Fibroblast of villous mesenchyme (primary cell): ENCODE results near the gene NTM. TPM values are rescaled to one million over a fixed set of nuclear protein-coding genes. Genes with fewer than 3 reads are reported as not detected.

Source experiments
- DNase-seq: peaks from one replicate; pipeline ENCODE4 v3.0.0-alpha.2; 2010; ENCODE audit warnings: low read depth
- H3K4me3 ChIP-seq: 2 replicates; pipeline ENCODE4 v1.5.1; 2011; ENCODE audit warnings: low read depth, mild to moderate bottlenecking, low read length
- total RNA-seq: library from RNA; depleted of rRNA; stranded (reverse); fragments of >200 nt; gene quantifications from 2 replicates; pipeline ENCODE4 v1.2.3, GENCODE V29; 2012
- TF ChIP-seq, protein P1 (sequence below): IDR thresholded peaks from 2 replicates; pipeline ENCODE4 v1.5.1; 2012; ENCODE audit warnings: low read depth, mild to moderate bottlenecking, low read length; ENCODE audit not compliant: insufficient read depth

NTM gene
- total RNA-seq, 1 donor, result 7.3 TPM

DNA sequence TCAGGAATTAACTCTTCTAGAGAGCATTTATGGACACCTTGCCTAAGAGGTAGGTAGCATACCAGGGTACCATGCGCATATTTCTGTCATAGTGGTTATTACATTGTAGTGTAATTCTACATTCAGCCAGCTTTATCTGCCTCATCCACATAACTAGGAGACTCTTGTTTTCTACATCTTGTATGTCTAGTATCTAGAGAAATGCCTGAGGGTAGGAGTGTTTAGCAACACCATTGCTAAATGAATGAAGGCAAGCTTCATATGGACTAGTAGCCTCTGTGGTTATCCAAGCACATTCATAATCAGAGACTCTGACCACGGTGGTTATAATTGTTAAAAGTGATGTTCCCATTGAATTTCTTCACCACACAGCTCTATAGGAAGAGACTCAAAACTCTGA lies 107.9 kb downstream of the NTM start:
- TF ChIP-seq, protein P1, sequence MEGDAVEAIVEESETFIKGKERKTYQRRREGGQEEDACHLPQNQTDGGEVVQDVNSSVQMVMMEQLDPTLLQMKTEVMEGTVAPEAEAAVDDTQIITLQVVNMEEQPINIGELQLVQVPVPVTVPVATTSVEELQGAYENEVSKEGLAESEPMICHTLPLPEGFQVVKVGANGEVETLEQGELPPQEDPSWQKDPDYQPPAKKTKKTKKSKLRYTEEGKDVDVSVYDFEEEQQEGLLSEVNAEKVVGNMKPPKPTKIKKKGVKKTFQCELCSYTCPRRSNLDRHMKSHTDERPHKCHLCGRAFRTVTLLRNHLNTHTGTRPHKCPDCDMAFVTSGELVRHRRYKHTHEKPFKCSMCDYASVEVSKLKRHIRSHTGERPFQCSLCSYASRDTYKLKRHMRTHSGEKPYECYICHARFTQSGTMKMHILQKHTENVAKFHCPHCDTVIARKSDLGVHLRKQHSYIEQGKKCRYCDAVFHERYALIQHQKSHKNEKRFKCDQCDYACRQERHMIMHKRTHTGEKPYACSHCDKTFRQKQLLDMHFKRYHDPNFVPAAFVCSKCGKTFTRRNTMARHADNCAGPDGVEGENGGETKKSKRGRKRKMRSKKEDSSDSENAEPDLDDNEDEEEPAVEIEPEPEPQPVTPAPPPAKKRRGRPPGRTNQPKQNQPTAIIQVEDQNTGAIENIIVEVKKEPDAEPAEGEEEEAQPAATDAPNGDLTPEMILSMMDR, result no peak
- no peak overlapping the region for H3K4me3 ChIP-seq
- no peak for DNase-seq

GRCh38 chr11:131481303-131481702 lies 110.9 kb downstream of the NTM start:
- TF ChIP-seq, protein P1, result no peak
- DNase-seq, result no peak
- H3K4me3 ChIP-seq, result no peak overlapping the region

DNA sequence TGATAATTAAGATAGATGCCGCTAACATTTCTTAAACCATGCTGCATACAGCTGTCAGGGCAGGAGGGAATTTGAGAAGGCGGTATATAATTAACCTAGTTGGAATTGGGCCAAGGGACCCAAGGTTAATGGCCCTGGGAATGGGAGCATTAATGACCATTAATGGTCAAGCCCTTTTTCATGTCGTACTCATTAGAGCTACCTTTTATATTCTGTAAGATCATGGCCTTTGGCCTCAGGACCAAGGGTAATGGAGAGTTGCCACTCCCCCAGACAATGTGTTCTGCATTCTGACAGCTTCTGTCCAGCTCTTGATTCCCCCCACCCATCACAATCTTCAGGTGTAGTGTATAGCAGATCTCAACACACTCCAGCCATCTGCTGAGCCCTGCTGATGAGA lies 111.6 kb downstream of the NTM start:
- TF ChIP-seq, protein P1, result no peak
- DNase-seq, result no peak
- no peak overlapping the region for H3K4me3 ChIP-seq

DNA sequence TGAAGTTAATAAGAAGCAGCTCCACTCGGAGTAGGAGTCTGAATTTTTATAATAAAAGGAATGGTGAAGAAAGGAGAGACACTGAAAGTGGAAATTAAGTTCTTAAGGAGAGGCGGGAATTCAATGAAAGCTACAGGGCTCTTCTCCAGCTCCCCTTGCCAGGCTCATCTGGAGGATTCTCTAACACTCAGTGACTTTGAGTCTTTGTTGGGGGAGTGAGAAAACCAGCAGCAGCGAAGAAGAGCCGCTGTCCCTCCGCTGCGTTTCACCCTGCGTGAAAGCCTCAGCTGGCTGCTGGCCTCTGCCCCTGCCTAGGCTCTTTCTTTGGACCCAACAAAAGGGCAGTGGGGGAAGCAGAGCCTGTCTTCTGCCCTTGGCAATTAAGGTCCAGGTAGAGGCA lies 113.0 kb downstream of the NTM start:
- no peak for DNase-seq
- H3K4me3 ChIP-seq, result no peak overlapping the region
- TF ChIP-seq, protein P1, result no peak

GRCh38 chr11:131483877-131484276 lies 113.5 kb downstream of the NTM start:
- DNase-seq, result no peak
- TF ChIP-seq, protein P1, result no peak
- H3K4me3 ChIP-seq, result no peak overlapping the region

GRCh38 chr11:131486100-131486499 lies 115.7 kb downstream of the NTM start:
- no peak for DNase-seq
- no peak overlapping the region for H3K4me3 ChIP-seq
- TF ChIP-seq, protein P1, result no peak

GRCh38 chr11:131486937-131487635 lies 116.7 kb downstream of the NTM start:
- TF ChIP-seq, protein P1, result no peak

More at GRCh38 chr11:131486937-131487635, 116.7 kb downstream of the NTM start:
- no peak for DNase-seq
- H3K4me3 ChIP-seq, result no peak overlapping the region
